Gastrocnemius medialis (tissue), 4 donors: ENCODE measurements around the gene ATRIP. TPM values are rescaled to one million over a fixed set of nuclear protein-coding genes. Genes with fewer than 3 reads are reported as not detected.
A peak's percentile ranks its signal among the peaks of the same experiment; 100 is the strongest.
"Not testable (repeated sequence)": the region's sequence is repeated elsewhere in the genome, so short reads cannot be mapped to it uniquely, and the experiment has no call there.

Source experiments
- ATAC-seq, 2 donors: fragments of 150-250 bp; one replicate each; pipeline ENCODE4 v1.9.1; 2016
- DNase-seq, 2 donors: peaks; one replicate each; pipeline ENCODE4 v3.0.0-alpha.2; 2019
- H3K27ac ChIP-seq, 4 donors: fragments of 200-600 bp; sonication (generic); 1 replicate in 1 of 4; 2 replicates in 3 of 4; pipeline ENCODE4 v1.5.1; 2016 to 2018; ENCODE audit warnings: mild to moderate bottlenecking in 2 of 4, moderate library complexity in 1 of 4
- H3K27me3 ChIP-seq, 3 donors: fragments of 200-600 bp; sonication (generic) in 2 of 3; 1 replicate in 1 of 3; 2 replicates in 2 of 3; pipeline versions ENCODE4 v1.5.1 to v1.6.0; 2016 to 2019; ENCODE audit warnings: mild to moderate bottlenecking in 1 of 3, moderate library complexity in 1 of 3
- H3K36me3 ChIP-seq, 2 donors: fragments of 200-600 bp; sonication (generic) in 1 of 2; one replicate each; pipeline ENCODE4 v1.5.1; 2017 to 2018
- H3K4me1 ChIP-seq, 2 donors: fragments of 200-600 bp; sonication (generic) in 1 of 2; one replicate each; pipeline ENCODE4 v1.5.1; 2016 to 2017; ENCODE audit warnings: mild to moderate bottlenecking in 2 of 2
- H3K4me3 ChIP-seq, 4 donors: fragments of 200-600 bp; sonication (generic) in 3 of 4; 1 replicate in 1 of 4; 2 replicates in 3 of 4; pipeline ENCODE4 v1.5.1; 2016 to 2019; ENCODE audit warnings: mild to moderate bottlenecking in 2 of 4
- H3K9me3 ChIP-seq, 3 donors: fragments of 200-600 bp; sonication (generic) in 2 of 3; 1 replicate in 1 of 3; 2 replicates in 2 of 3; pipeline ENCODE4 v1.5.1; 2016 to 2019
- POLR2A ChIP-seq, 2 donors: fragments of 450-650 bp; IDR thresholded peaks; one replicate each; pipeline ENCODE4 v1.6.1; 2017; ENCODE audit warnings: antibody characterized with exemption in 2 of 2, mild to moderate bottlenecking in 2 of 2, moderate library complexity in 2 of 2
- in situ Hi-C, 4 donors: fragments of 200-750 bp; cut with MboI; loops; one replicate each; pipeline versions ENCODE4 v1.15.0 to v1.8.0; 2017; ENCODE audit warnings: low sequenced_read_pairs in 4 of 4
- intact Hi-C: fragments of 100-400 bp; cut with DNase I; formaldehyde crosslinking; loops from one replicate; pipeline ENCODE4 v1.15.1; 2023; ENCODE audit warnings: low total_unique reads
- total RNA-seq, 4 donors: library from RNA; depleted of rRNA; stranded (reverse); fragments of >200 nt; gene quantifications; one replicate each; pipeline versions ENCODE4 v1.1.0 to v1.2.3, GENCODE V29; 2016
- TF ChIP-seq, protein P1 (sequence below), 5 experiments: fragments of 450-650 bp in 3 of 5; fragments of 200-600 bp in 2 of 5; sonication (generic) in 2 of 5; IDR thresholded peaks in 4 of 5; conservative IDR thresholded peaks in 1 of 5; 1 replicate in 4 of 5; 2 replicates in 1 of 5; pipeline ENCODE4 v1.5.1; 2016 to 2019; ENCODE audit warnings: antibody characterized with exemption in 5 of 5, mild to moderate bottlenecking in 3 of 5, moderate library complexity in 3 of 5

Gene ATRIP
- total RNA-seq, 4 donors from 2014 or later = 4.8 to 7.2 (median 7.0) TPM

DNA sequence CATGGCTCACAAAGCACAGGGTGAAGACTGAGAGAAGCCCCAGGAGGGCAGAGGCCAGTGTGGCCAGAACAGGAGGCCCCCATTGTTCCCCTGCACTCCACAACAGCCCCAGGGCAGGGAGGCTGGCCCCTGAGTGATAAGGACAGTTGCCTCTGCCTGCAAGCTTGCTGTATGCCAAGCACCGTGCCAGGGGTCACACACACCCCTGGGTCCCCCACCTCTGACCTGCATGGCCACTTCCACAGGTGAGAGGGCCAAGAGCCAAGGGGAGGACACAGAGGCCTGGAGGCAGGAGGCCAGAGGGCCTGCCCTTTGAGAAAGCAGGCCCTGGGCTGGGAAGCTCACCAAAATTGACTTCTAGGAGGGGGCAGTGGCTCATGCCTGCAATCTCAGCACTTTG lies 23.7 kb downstream of the ATRIP start:
- no peak for TF ChIP-seq POLR2A (IDR thresholded peaks at IDR 0.05)
- TF ChIP-seq, protein P1, sequence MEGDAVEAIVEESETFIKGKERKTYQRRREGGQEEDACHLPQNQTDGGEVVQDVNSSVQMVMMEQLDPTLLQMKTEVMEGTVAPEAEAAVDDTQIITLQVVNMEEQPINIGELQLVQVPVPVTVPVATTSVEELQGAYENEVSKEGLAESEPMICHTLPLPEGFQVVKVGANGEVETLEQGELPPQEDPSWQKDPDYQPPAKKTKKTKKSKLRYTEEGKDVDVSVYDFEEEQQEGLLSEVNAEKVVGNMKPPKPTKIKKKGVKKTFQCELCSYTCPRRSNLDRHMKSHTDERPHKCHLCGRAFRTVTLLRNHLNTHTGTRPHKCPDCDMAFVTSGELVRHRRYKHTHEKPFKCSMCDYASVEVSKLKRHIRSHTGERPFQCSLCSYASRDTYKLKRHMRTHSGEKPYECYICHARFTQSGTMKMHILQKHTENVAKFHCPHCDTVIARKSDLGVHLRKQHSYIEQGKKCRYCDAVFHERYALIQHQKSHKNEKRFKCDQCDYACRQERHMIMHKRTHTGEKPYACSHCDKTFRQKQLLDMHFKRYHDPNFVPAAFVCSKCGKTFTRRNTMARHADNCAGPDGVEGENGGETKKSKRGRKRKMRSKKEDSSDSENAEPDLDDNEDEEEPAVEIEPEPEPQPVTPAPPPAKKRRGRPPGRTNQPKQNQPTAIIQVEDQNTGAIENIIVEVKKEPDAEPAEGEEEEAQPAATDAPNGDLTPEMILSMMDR (IDR thresholded peaks at IDR 0.05 in 4 of 5, conservative IDR thresholded peaks at IDR 0.05 in 1 of 5) = no peak
- no peak overlapping the region for H3K4me3 ChIP-seq
- no peaks in the 10 kb centered on the region for H3K27me3 ChIP-seq
- in situ Hi-C loops (no loop called here), intact Hi-C loops (no loop called here)
- peaks cover 50 to 52% of the 10 kb centered on the region in 2 donors for H3K4me1 ChIP-seq
- peak overlapping the region in 3 of 4 donors; percentile 23 to 100 (median 55) for H3K27ac ChIP-seq
- H3K9me3 ChIP-seq = no peaks in the 10 kb centered on the region
- H3K36me3 ChIP-seq = peaks cover 0 to 10% of the 10 kb centered on the region in 2 donors
- no peak for DNase-seq
- no peak for ATAC-seq

DNA sequence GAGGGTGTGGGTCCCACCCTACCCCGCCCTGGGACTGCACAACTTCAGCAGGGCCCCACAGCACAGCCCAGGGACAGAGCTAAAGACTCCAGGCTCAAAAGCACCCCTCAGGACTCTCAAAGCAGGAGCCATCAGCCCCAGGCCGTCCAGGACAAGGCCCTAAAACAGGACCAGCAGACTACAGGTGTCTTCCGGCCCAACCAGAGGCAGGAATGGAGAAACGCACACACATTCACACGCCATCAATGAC lies 26.1 kb downstream of the ATRIP start:
- Histone ChIP-seq H3K36me3 (peaks cover 0 to 10% of the 10 kb centered on the region in 2 donors), H3K9me3 (no peaks in the 10 kb centered on the region), H3K4me3 (peak overlapping the region; percentile 62 to 79 (median 65)), H3K27ac (peak overlapping the region; percentile 87 to 100 (median 90)), H3K4me1 (peaks cover 35 to 36% of the 10 kb centered on the region in 2 donors), H3K27me3 (no peaks in the 10 kb centered on the region)
- TF ChIP-seq POLR2A (IDR thresholded peaks at IDR 0.05) = no peak
- TF ChIP-seq, protein P1 (IDR thresholded peaks at IDR 0.05 in 4 of 5, conservative IDR thresholded peaks at IDR 0.05 in 1 of 5) = no peak
- DNase-seq (no peak), ATAC-seq (peak in 1 of 2 donors; percentile 35)
- intact Hi-C loops (no loop called here), in situ Hi-C loops (no loop called here)

DNA sequence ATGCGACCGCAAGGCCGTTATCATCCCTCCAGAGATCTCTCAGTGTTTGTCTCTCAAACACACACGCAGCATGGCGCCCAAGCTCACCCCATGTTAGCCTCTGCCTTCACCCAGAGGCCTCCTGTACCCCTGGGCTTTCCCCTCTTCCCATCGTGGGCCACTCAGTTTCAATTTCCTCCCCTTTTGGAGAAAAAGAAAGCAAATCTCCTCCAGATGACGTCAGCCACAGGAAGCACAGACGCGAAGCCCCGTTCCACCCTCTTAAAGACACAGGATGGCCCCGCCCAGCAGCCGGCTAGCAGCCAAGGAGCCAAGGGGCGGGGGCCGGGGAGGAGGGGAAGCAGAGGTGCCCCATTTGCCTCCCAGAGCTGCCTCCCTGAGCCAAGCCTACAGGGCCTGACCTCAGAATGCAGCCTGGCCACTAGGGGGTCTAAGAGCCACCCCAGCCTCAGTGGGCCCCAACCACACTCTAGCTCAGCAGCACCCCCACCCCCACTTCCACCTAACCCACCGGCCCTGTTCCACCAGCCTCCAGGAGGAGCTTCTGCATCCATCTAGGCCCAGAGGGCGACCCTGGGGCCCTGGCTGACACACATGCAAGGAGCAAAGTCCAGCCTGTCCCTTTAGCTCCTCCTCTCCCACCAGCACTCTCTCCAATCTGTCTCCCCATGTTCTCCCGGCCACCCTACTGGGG lies 26.5 kb downstream of the ATRIP start:
- Histone ChIP-seq H3K27me3 (no peaks in the 10 kb centered on the region), H3K4me1 (peaks cover 30 to 31% of the 10 kb centered on the region in 2 donors), H3K27ac (peak overlapping the region; percentile 87 to 100 (median 90)), H3K4me3 (peak overlapping the region; percentile 62 to 79 (median 65)), H3K9me3 (no peaks in the 10 kb centered on the region), H3K36me3 (peaks cover 0 to 9% of the 10 kb centered on the region in 2 donors)
- ATAC-seq (peak; percentile 78 to 81), DNase-seq (peak; percentile 66 to 75)
- TF ChIP-seq, protein P1 (IDR thresholded peaks at IDR 0.05 in 4 of 5, conservative IDR thresholded peaks at IDR 0.05 in 1 of 5) = peak; percentile 22 to 56 (median 42)
- peak; percentile 45 to 76 for TF ChIP-seq POLR2A (IDR thresholded peaks at IDR 0.05)
- intact Hi-C loops (no loop called here), in situ Hi-C loops (no loop called here)

DNA sequence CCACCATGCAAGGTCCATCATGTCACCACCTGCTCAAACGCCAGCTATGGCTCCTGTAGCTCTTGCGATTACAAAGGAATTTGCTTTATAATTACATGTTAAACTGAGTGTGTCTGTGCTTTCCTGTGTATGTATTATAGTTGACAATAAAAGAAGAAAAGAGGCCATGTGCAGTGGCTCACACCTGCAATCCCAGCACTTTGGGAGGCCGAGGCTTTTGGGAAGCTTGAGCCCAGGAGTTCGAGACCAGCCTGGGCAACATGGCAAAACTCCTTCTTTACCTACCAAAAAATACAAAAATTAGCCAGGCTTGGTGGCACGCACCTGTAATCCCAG lies 27.0 kb downstream of the ATRIP start:
- peaks cover 25 to 26% of the 10 kb centered on the region in 2 donors for H3K4me1 ChIP-seq
- H3K27me3 ChIP-seq = no peaks in the 10 kb centered on the region
- H3K4me3 ChIP-seq = no peak overlapping the region
- DNase-seq (no peak), ATAC-seq (no peak)
- intact Hi-C loops (no loop called here), in situ Hi-C loops (no loop called here)
- H3K27ac ChIP-seq = peak overlapping the region; percentile 87 to 100 (median 90)
- TF ChIP-seq, protein P1 (IDR thresholded peaks at IDR 0.05 in 4 of 5, conservative IDR thresholded peaks at IDR 0.05 in 1 of 5) = no peak
- no peak for TF ChIP-seq POLR2A (IDR thresholded peaks at IDR 0.05)
- no peaks in the 10 kb centered on the region for H3K9me3 ChIP-seq
- H3K36me3 ChIP-seq = peaks cover 0 to 4% of the 10 kb centered on the region in 2 donors

DNA sequence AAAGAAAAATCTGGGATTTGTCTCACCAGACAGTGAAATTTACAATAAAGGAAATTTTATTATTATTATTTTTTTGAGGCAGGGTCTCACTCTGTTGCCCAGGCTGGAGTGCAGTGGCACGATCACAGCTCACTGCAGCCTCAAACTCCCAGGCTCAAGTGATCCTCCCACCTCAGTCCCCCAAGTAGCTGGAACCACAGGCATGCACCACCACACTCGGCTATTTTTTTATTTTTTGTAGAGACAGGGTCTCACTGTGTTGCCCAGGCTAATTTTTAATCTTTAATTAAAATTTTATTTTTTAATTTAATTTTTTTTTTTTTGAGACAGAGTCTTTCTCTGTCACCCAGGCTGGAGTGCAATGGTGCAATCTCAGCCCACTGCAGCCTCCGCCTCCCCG lies 27.5 kb downstream of the ATRIP start:
- peak overlapping the region; percentile 87 to 100 (median 90) for H3K27ac ChIP-seq

More for the DNA sequence above, 27.5 kb downstream of the ATRIP start:
- ATAC-seq, H3K36me3 ChIP-seq, intact Hi-C loops, DNase-seq, H3K9me3 ChIP-seq, H3K27me3 ChIP-seq, in situ Hi-C loops, H3K4me3 ChIP-seq: not testable (repeated sequence)
- peaks cover 22 to 24% of the 10 kb centered on the region in 2 donors for H3K4me1 ChIP-seq
